AG04450 (cell line): ENCODE measurements around the gene CHMP4B. TPM values are rescaled to one million over a fixed set of nuclear protein-coding genes. Genes with fewer than 3 reads are reported as not detected.

Experiments
- CTCF ChIA-PET: fragments of 300-600, 350-600 bp; formaldehyde crosslinking; extraction: SDS; loops from one replicate; lab custom pipeline; 2022; ENCODE audit warnings: antibody characterized with exemption, inconsistent platforms; lab: Charles Lee
- POLR2A ChIA-PET: fragments of 350-600 bp; formaldehyde crosslinking; extraction: SDS; loops from one replicate; lab custom pipeline; 2021; ENCODE audit warnings: antibody characterized with exemption, inconsistent platforms; lab: Yijun Ruan, JAX
- DNase-seq: peaks from one replicate; pipeline ENCODE4 v3.0.0-alpha.2; 2011; ENCODE audit warnings: low read depth, low spot score
- H3K27ac ChIP-seq: one replicate; pipeline ENCODE4 v1.5.1; 2012; ENCODE audit warnings: low read depth, low read length, control low read depth
- H3K27me3 ChIP-seq: one replicate; pipeline ENCODE4 v1.6.0; 2012; ENCODE audit warnings: low read length; ENCODE audit not compliant: control insufficient read depth, insufficient read depth
- H3K4me3 ChIP-seq: 2 replicates; pipeline ENCODE4 v1.5.1; 2011; ENCODE audit warnings: mild to moderate bottlenecking, low read depth, low read length, control low read depth
- H3K9me3 ChIP-seq: 2 replicates; pipeline ENCODE4 v1.5.1; 2012; ENCODE audit warnings: low read length; ENCODE audit not compliant: control insufficient read depth, insufficient read depth
- CTCF ChIP-seq: IDR thresholded peaks from 2 replicates; pipeline ENCODE4 v1.5.1; 2011; ENCODE audit warnings: low read depth, low read length, control low read depth, inconsistent platforms
- polyA plus RNA-seq: library from polyadenylated mRNA; depleted of rRNA; stranded (reverse); fragments of >200 nt; gene quantifications from 2 replicates; pipeline ENCODE4 v1.2.3, GENCODE V29; 2011

CHMP4B gene
- polyA plus RNA-seq, 1 experiment, result 97.4 TPM

- no peak for TF ChIP-seq CTCF
- Histone ChIP-seq H3K9me3 (peaks cover 3% of the 10 kb centered on the region; the same call in 1 of the 2 replicates), H3K27me3 (no peaks in the 10 kb centered on the region), H3K27ac (no peak overlapping the region), H3K4me3 (no peak overlapping the region)
- POLR2A ChIA-PET, result interaction anchor here (0.9 kb wide), 1 partner anchor 24 kb away, joined by 3 read pairs; no protein-coding TSS in a partner anchor
- no peak for DNase-seq
- CTCF ChIA-PET, result interaction anchor here (0.5 to 3.8 kb wide), 3 partner anchors 27 to 233 kb away, joined by 3 to 14 read pairs (median 3); no protein-coding TSS in a partner anchor
These were observed 25.1 kb downstream of the CHMP4B start for GRCh38 chr20:33836277-33836676.

- ChIA-PET CTCF (interaction anchor here (0.7 to 3.8 kb wide), 2 partner anchors 26 to 232 kb away, joined by 3 to 14 read pairs; no protein-coding TSS in a partner anchor), POLR2A (no interaction called here)
- Histone ChIP-seq H3K9me3 (peaks cover 3% of the 10 kb centered on the region; the same call in 1 of the 2 replicates), H3K4me3 (no peak overlapping the region), H3K27ac (no peak overlapping the region), H3K27me3 (no peaks in the 10 kb centered on the region)
- TF ChIP-seq CTCF, result no peak
- no peak for DNase-seq
These were observed 26.1 kb downstream of the CHMP4B start for GRCh38 chr20:33837096-33837830.

GRCh38 chr20:33838035-33838864, 27.1 kb downstream of the CHMP4B start:
- no peak overlapping the region for H3K27ac ChIP-seq
- peaks cover 3% of the 10 kb centered on the region; the same call in 1 of the 2 replicates for H3K9me3 ChIP-seq
- CTCF ChIA-PET, result interaction anchor here (3.8 kb wide), 1 partner anchor 231 kb away, joined by 14 read pairs; no protein-coding TSS in a partner anchor
- H3K27me3 ChIP-seq, result no peaks in the 10 kb centered on the region
- TF ChIP-seq CTCF, result no peak
- no peak overlapping the region for H3K4me3 ChIP-seq
- POLR2A ChIA-PET, result interaction anchor here (0.5 kb wide), 1 partner anchor 113 kb away, joined by 3 read pairs; no protein-coding TSS in a partner anchor
- DNase-seq, result no peak

GRCh38 chr20:33839591-33839990, 28.4 kb downstream of the CHMP4B start:
- POLR2A ChIA-PET, result no interaction called here

More at GRCh38 chr20:33839591-33839990, 28.4 kb downstream of the CHMP4B start:
- no peak for TF ChIP-seq CTCF
- H3K9me3 ChIP-seq, result peaks cover 3% of the 10 kb centered on the region; the same call in 1 of the 2 replicates
- no peak for DNase-seq
- no peaks in the 10 kb centered on the region for H3K27me3 ChIP-seq
- no peak overlapping the region for H3K27ac ChIP-seq
- H3K4me3 ChIP-seq, result no peak overlapping the region
- CTCF ChIA-PET, result no interaction called here
